ENCODE data around the gene SRP68.

The SRP68 gene

GRCh38 chr17:76000755-76001521 lies 71.4 kb downstream of the SRP68 start, which contains the start of gene CDK3:
Gene CDK3 (plus strand): TSS chr17:76000855. CDS start chr17:76001426, 571 bp downstream.
- no peak within 1 kb of the TSS for H3K4me3 ChIP-seq (ENCODE audit: low read depth, low read length)

DNA sequence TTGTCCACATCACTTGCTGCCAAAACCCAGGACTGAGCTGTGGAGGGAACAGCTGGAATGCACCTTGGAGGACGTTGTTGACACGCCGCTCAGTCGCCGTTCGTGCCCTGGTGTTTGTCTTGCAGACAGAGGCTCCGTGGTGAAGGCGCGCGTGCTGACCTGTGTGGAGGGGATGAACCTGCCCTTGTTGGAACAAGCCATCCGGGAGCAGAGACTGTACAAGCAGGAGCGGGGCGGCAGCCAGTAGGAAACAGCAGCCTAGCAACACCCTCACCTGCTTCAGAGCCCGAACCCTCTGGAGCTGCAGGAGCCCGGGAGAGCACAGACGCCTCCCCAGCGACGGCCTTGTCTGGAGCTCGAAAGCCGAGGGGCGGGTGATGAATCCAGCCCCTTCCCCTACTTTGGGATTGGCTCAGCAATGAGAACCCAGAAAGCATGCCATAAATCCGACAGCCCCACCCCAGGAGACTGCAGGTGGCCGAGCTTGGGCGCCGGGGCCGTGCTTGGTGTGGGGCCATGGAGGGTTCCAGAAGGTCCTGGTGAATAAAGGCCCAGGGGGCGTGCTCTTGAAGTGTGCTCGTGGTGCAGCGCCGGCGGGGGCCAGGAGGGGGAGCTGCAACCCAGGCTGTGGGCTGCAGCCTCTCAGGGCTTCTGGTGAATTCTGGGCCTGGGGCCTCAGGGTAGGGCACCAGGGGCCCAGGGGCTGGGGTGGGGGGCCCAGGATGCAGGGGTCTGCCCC lies 72.1 kb downstream of the SRP68 start:
- H3K4me3 ChIP-seq (ENCODE audit: low read depth, low read length), result no peak overlapping the region

GRCh38 chr17:75998327-75998795 lies 74.0 kb downstream of the SRP68 start:
- H3K4me3 ChIP-seq (ENCODE audit: low read depth, low read length), result no peak overlapping the region

- no peak overlapping the region for H3K4me3 ChIP-seq (ENCODE audit: low read depth, low read length)
Measured at GRCh38 chr17:75996665-75997590, 75.4 kb downstream of the SRP68 start.

DNA sequence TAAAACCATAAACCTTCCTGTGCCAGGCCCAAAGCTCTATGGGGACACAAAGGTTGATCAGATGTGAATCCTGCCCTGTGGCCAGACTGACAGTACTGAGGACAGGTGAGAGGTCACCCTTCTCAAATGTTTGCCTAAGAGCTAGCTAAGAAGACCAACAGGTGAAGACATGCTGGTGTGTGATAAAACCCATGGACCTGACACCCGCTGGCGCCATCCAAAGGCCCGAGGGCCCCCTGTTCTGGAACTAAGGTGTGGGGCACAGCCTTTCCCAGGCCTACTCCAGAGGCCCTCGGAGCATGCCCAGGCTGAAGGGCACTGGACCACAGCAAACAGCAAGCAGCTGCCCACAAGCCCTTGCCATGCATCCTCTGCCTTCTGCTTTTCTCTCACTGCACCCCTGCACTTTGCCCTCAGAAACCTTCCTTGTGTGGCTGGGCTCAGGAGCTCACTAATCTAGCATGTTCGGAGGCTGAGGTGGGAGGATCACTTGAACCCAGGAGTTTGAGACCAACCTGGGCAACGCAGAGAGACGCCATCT lies 76.9 kb downstream of the SRP68 start:
- no peak overlapping the region for H3K4me3 ChIP-seq (ENCODE audit: low read depth, low read length)

- no peak overlapping the region for H3K4me3 ChIP-seq (ENCODE audit: low read depth, low read length)
Measured at GRCh38 chr17:75994802-75995370, 77.4 kb downstream of the SRP68 start.

DNA sequence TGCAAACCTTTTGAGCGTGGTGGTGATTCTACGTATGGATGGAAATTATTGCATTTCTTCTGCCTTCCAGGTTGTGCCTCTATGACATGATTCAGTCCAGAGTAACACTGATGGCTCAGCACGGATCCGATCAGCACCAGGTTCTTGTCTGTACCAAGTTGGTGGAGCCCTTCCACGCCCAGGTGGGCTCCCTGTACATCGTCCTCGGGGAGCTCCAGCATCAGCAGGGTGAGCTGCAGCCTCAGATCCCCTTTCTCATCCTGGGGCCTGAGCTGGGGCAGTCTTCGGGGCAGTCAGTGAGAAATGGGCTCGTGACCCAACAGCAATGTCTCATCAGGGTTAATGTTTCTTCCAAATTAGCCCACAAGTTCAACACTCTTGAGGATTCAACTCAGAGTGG lies 80.9 kb downstream of the SRP68 start:
- no peak overlapping the region for H3K4me3 ChIP-seq (ENCODE audit: low read depth, low read length)
